GM19397 (cell line): ENCODE measurements around the gene UBE2C.
A peak's percentile ranks its signal among the peaks of the same experiment; 100 is the strongest.
"Not testable (repeated sequence)": the region's sequence is repeated elsewhere in the genome, so short reads cannot be mapped to it uniquely, and the experiment has no call there.

Experiments used
- ATAC-seq: cut with Tn5 transposase; IDR thresholded peaks from one replicate; pipeline ENCODE4 v1.9.1; 2021; ENCODE audit warnings: mild to moderate bottlenecking, moderate library complexity; ENCODE audit not compliant: unreplicated experiment

Gene UBE2C

GRCh38 chr20:45812157-45813005, at the start of gene UBE2C:
Gene UBE2C (plus strand): TSS chr20:45812644. CDS start chr20:45812696, 52 bp downstream.
- peak; percentile 98 for ATAC-seq

- ATAC-seq: not testable (repeated sequence)
These were observed 47.7 kb upstream of the UBE2C start for GRCh38 chr20:45764618-45765282.

- no peak for ATAC-seq
These were observed 47.1 kb upstream of the UBE2C start for GRCh38 chr20:45765307-45765875.

GRCh38 chr20:45765980-45766379, 46.5 kb upstream of the UBE2C start:
- no peak for ATAC-seq

- ATAC-seq: no peak
These were observed 44.0 kb upstream of the UBE2C start for GRCh38 chr20:45768479-45768878.

- ATAC-seq: no peak
These were observed 41.2 kb upstream of the UBE2C start for GRCh38 chr20:45771182-45771759.

- ATAC-seq: no peak
These were observed 39.8 kb upstream of the UBE2C start for GRCh38 chr20:45772693-45773092.

GRCh38 chr20:45774945-45775344, 37.5 kb upstream of the UBE2C start:
- no peak for ATAC-seq

GRCh38 chr20:45775411-45775810, 37.0 kb upstream of the UBE2C start:
- ATAC-seq: no peak

- no peak for ATAC-seq
These were observed 35.5 kb upstream of the UBE2C start for GRCh38 chr20:45776931-45777330.

GRCh38 chr20:45779011-45779915, 33.2 kb upstream of the UBE2C start:
- no peak for ATAC-seq

- no peak for ATAC-seq
These were observed 32.3 kb upstream of the UBE2C start for GRCh38 chr20:45780159-45780558.

GRCh38 chr20:45781391-45781931, 31.0 kb upstream of the UBE2C start:
- no peak for ATAC-seq

GRCh38 chr20:45782890-45783289, 29.6 kb upstream of the UBE2C start:
- ATAC-seq: no peak

GRCh38 chr20:45783656-45784294, 28.7 kb upstream of the UBE2C start:
- ATAC-seq: no peak

GRCh38 chr20:45788351-45788750, 24.1 kb upstream of the UBE2C start:
- ATAC-seq: no peak

- no peak for ATAC-seq
These were observed 19.9 kb upstream of the UBE2C start for GRCh38 chr20:45792317-45793118.

GRCh38 chr20:45796337-45797065, 15.9 kb upstream of the UBE2C start:
- no peak for ATAC-seq
